GM12874 (cell line): ENCODE data around the gene KNL1.

Source experiments
- TF ChIP-seq, protein P1 (sequence below): IDR thresholded peaks from 2 replicates; pipeline ENCODE4 v1.5.1; 2011; ENCODE audit warnings: low read depth, mild to moderate bottlenecking, control low read depth, low read length, moderate library complexity; ENCODE audit not compliant: insufficient read depth

The KNL1 gene

DNA sequence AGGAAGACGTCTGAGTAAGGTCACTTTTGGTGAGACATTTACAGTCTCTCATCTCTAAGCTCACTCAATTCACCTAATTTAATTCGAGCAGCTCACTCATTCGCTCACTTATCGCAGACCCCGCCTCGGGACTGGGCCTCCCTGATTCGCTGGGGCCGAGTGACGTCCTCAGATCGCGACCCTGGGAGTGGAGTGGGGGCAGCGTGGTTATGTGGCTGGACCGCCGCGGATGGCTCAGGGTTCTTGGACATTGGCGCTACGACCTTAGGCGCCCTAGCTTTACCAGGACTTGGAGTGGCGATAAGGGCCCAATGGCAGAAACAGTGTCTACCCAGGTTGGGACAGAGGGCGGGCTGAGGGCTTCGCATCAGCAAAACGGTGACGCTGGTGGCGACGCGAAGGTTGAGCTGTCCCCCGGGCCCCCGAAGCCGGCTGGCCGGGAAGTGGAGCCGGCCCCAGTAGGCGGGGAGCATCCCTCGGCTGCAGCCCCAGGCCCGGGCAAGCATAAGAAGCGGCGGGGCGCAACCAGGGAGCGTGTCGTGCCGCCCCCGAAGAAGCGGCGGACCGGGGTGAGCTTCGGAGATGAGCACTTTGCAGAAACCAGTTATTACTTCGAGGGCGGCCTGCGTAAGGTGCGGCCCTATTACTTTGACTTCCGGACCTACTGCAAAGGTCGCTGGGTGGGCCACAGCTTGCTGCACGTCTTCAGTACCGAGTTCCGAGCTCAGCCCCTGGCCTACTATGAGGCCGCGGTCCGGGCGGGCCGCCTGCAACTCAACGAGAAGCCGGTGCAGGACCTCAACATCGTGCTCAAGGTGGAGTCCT lies 24.7 kb upstream of the KNL1 start, which contains the start of gene RPUSD2:
TSS of gene RPUSD2 (plus strand) at position 171 of the 825 bp plus-strand sequence. CDS start at position 210, 39 bp downstream.
- TF ChIP-seq, protein P1, sequence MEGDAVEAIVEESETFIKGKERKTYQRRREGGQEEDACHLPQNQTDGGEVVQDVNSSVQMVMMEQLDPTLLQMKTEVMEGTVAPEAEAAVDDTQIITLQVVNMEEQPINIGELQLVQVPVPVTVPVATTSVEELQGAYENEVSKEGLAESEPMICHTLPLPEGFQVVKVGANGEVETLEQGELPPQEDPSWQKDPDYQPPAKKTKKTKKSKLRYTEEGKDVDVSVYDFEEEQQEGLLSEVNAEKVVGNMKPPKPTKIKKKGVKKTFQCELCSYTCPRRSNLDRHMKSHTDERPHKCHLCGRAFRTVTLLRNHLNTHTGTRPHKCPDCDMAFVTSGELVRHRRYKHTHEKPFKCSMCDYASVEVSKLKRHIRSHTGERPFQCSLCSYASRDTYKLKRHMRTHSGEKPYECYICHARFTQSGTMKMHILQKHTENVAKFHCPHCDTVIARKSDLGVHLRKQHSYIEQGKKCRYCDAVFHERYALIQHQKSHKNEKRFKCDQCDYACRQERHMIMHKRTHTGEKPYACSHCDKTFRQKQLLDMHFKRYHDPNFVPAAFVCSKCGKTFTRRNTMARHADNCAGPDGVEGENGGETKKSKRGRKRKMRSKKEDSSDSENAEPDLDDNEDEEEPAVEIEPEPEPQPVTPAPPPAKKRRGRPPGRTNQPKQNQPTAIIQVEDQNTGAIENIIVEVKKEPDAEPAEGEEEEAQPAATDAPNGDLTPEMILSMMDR, result no peak

DNA sequence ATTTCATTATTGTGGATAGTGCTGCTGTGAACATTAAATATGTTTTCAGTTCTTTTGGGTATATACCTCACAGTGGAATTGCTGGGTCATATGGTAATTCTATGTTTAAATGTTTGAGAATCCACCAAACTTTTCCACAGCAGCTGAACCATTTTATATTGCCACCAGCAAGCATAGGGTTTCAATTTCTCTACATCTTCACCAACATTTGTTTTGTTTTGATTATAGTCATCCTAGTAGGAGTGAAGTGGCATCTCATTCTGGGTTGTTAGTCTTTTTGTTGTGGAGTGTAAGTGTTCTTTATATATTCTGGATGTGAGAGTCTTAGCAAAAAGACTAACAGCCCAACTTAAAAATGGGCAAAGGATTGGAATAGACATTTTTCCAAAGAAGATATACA lies 18.9 kb upstream of the KNL1 start:
- TF ChIP-seq, protein P1, result no peak

DNA sequence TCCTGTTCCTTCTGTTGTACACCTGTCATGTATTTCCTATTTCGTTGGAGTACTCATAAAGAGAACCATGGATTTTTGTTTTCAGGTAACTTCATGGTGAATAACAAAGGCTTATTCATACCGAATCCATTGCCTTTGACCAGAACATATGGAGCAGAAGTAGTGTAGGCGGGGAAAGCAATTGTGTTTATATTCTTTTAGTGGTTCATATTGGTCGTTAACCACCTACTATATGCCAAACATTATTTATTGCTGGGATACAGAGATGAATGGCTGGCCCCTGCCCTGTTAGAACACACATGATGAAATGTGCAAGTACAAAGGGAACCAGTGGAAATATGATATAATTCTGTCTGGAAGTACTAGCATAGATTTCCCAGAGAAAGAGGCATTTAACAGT lies 15.2 kb upstream of the KNL1 start:
- TF ChIP-seq, protein P1, result no peak

DNA sequence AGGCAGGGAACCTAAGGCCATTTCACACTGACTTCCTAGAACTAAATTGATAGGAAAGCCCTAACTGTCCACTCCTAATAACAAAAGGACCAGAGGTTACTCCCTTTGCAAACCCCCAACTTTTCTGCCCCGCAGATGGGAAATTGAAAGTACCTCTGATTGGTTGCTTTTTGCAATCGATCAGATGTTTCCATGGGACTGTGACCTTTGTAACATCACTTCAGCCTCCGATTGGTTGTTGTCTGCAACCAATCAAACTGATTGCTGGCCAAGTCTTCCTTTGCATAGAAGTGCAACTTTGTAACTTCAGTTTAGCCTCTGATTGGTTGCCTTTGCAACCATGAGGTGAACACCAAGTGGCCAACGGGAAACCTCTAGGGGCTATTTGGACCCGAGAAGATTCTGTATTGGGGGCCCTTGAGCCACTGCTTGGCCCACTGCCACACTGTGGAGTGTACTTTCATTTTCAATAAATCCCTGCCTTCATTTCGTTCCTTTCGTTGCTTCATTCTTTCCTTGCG lies 11.3 kb upstream of the KNL1 start:
- TF ChIP-seq, protein P1, result no peak

DNA sequence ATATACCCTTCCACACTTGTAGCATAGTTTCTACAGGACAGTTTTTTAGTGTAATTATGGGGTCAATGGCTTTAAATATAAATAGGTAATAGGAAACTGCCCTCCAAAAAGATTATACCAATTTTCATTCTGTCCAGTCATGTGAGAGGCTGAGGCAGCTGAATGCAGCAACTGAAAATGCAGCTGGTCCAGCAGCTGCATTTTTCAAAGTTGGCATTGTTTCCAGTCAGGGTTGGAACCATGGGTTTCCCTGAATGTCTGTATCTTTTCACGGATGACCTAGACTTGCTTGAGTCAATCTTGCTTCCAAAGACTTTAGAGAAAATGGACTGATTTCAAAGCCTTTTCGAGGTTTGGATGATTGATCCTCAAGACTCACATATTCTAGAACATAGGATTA lies 9.9 kb upstream of the KNL1 start:
- TF ChIP-seq, protein P1, result no peak

DNA sequence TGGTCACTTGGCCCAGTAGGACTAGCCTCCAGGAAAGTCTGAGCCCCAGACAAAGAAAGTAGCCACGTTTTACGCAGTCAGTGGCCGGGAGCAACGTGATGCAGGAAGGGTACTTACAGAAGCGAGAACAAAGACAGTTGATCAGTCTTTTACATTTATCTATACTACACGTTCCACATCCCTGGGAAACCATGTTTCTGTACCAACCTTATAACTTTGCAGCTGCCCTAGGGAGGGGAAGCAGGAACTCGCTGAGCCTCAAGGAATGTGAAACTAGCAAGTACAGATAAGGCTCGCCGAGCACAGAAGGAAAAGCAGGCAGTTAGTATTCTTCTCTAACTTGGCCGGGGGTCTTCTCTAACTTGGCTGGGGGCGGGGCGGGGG lies 3.4 kb upstream of the KNL1 start:
- TF ChIP-seq, protein P1, result no peak

DNA sequence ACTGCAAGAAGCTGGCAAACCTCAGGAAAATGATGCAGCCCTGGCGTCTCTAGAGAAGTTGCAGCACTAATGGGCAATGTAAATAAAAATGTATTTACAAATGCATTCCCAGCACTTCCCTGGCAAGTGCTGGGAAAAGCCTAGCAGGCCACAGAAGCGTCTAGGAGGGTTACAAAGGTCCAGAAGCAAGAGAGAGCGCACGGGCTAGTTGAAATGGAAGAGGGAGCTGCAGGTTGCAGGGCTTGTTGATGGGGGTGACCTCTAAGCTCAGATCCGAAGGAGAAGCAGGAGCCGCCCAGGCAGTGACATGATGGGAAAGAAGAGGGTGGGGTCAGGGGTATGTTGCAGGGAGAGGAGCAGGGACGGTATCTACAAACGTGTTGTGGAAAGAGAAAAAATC lies 2.7 kb upstream of the KNL1 start:
- TF ChIP-seq, protein P1, result no peak
